Hematopoietic multipotent progenitor cell (in vitro differentiated cells): ENCODE data around the gene ARHGAP24. TPM values are rescaled to one million over a fixed set of nuclear protein-coding genes. Genes with fewer than 3 reads are reported as not detected.
"Not testable (repeated sequence)": the region's sequence is repeated elsewhere in the genome, so short reads cannot be mapped to it uniquely, and the experiment has no call there.

Experiments
- DNase-seq, 3 donors: peaks; one replicate each; pipeline ENCODE4 v3.0.0-alpha.2; 2011 to 2015; ENCODE audit warnings: low read depth in 2 of 3, low spot score in 2 of 3
- total RNA-seq: library from RNA; depleted of rRNA; stranded (reverse); fragments of >200 nt; gene quantifications from one replicate; pipeline ENCODE4 v1.2.3, GENCODE V29; 2012

The ARHGAP24 gene
- total RNA-seq, 1 donor: 0.27 TPM

DNA sequence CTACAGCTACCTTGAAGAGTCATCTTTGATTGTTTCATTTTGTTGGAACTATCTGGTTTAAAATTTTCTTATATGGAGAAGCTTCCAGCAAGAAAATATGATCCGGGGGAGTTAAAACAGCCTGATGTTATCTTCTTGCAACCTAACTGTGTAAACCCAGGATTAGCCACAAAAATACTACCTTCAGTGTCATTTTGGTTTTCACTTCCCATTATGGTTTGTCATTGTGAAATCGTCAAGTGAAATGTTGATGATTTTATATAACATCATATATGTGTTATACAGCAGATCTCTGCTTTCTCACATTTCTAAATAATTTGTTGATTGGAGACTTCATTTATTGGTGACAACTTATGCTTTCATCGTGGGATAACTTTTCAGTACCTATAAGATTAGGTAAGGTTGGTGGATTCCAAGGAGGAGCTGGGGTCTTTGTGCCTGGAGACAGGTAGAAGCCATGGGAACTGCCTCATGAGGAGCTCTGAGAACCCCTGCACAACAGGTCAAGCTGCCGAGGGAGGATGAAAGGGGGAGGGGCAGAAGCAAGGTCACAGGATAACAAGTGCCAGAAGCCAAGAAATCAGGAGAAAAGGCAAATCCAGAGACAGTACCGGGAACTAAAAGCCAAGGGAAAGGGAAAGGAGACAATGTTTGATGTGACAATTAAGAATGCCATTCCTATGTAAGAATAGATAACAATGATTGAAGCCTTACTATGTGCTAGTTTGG is 7.2 kb downstream of the ARHGAP24 start:
- no peak for DNase-seq

DNA sequence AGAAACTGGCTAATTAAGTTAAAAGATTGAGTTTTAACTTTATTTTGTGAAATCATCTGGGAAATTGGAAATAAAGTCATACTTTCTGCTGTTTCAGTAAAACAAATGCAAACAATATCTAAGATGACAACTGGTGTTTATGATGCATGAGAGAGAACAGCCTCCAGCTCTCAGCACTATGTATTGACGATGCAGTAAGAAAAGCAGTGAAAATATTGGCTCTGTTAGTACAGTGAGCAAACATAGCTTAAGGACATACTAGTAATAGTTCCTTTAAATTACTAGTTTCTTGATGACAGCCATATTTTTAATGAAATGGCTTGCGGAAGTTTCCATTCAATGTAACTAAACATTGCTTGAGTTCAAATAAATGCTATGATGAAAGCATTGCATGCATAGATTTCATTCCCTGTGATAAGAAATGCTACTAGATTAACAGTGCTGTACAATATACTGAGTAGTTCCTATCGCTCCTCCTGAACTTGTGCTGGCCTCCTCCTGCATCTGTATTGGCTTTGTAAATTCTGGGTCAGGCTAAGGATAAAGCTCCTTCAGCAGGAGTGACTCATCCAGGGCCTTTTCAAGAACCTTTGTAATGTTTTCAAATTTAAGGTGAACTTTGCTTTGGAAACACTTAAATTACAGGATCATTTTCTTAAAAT is 11.6 kb downstream of the ARHGAP24 start:
- DNase-seq: no peak

DNA sequence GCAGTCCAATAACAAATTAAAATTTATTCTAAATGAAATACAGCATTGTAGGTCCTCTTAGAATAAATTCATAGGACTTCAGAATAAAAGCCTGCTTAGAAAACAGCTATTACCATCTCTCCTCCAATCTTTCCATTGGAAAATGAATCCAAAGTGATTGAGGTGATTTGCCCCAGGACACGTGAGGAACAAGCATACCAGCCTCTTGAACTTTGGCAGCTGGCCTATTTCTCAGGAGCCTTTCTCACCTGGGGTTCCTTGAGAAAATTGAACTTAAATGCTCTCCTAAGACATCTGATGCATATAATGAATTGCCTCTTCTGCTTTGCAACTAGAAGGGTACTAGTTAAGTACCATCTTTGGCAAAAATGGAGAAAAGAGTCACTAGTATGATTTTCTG is 13.5 kb downstream of the ARHGAP24 start:
- DNase-seq: no peak

DNA sequence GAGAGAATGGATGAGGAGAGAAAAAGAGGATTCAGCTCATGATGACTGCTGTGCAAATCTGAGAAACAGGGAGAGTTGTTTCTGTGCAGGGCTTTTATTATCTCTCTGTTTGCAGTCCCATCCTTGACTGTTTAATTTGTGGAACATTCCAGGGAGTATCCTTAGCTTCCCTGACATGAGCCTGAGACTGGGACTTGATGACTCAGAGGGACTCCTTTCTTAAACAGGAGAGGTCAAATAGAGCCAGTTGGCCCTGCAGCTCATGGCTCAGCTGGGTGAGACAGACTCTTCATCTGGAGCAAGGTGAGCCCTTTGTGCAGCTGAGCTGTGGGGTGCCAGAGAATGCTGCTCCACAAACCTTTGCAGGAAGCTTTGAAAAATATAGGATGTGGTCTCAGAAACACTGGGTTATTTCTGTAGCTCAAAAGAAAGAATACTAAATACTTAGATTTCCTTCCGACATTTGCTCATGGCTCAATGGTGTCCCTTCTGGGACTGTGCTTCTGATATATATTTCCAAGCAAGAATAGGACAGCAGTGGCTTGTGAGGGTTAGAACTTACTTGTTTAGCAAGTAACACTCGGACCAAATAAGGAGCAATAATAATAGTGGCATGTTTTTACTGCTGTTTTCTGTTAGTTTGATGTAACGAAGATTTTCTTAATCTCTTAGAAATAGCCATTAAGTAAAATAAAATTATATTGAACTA is 14.5 kb downstream of the ARHGAP24 start:
- no peak for DNase-seq

DNA sequence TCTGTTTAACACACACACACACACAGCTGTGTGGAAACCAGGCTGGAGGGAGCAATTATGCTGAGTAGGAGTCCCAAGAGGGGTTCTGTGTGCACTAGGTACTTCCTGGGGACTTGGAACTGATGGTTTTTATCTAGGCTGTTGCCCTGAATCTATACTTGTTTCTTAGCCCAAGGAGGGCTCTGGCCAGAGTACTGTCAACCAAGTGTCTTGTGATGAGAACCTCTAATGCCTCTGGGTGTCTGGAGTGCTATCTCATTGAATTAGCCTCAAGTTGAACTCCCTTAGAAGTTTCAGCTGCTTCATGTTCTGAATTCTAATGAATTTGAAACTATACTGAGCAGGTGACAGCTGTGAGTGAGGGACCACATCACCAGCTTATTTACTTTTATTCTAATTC is 16.6 kb downstream of the ARHGAP24 start:
- DNase-seq: no peak

DNA sequence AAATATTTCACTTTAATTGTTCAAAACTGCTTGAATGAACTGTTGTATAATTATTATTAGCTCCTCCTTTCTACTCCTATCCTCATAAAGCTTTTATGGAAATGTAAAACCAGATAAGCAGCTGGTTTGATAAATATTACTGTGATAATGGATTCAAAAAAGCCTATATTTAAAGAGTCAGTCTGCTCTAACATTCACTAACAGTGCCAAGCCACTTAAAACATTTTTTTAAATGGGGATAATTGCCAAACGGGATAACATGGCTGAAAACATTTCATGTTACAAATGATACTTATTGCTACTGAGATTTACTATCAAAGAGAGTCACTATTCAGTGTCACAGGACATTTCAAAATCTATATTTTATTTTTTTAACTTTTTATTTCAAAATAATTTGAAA is 17.4 kb downstream of the ARHGAP24 start:
- no peak for DNase-seq

DNA sequence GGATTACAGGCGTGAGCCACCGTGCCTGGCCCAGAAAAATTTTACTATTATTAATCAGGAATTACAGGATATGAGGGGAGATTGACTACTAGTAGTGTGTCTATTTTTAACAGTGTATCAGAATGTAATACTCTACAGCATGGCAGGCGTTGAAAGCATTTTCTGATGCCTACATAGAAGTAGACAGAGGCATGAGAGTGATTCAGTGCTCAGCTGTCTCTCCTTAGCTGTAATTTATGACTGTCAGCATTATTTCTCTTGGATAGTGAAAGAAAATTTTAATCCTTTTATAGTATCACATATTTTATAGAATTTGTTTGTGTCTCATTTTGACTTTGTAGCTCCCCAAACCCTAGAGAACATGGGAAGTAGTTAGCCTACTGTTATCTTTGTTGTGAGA is 20.7 kb downstream of the ARHGAP24 start:
- no peak for DNase-seq

DNA sequence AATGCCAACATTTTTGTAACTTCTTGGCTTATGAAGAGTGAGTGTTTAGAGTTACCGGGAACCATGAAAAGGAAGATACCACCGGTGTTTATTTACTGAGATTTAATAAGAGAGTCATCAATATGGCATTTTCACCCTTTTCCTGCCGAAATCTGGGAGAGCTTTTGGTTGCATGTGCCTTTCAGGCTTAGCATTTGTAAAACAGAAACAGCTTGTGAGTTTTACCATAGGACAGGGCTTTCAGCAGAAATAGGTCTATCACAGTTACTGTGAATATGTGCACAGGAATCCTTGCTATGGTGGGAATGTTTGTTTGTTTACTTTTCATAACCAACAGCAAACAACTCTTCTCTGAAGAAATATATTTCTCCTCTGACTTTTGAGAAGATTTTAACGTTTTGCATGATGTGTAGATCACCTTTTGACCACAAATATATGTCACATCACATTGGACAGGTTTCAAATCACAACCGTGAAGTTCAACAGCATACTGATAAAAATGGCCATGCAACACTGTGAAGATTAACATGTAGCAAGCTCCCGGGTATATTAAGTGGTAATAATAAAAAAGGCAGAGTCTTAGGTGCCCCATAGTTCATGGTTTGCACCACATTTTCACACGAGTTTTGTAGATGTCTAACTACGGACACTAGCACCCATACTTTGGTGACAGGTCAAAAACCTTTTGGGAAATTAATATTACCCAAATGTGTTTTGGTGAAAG is 21.3 kb downstream of the ARHGAP24 start:
- no peak for DNase-seq

DNA sequence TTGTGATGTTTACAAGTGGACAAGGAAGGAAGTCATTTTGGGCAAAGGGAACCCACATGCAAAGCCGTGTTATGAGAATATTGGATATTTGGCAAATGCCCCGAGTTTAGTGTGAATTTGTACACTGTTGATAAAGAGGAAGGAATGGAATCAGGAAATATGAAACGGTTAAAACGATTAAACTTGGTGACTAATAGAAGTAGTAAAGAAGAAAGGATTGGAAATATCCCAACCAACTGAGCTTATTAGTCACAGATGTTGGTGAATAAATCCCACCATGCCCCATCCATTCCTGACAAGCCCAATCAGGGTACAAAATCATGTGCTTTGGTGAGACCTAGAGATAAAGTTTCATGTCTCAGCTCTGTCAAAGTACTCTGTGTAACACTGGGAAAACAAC is 22.0 kb downstream of the ARHGAP24 start:
- DNase-seq: no peak

DNA sequence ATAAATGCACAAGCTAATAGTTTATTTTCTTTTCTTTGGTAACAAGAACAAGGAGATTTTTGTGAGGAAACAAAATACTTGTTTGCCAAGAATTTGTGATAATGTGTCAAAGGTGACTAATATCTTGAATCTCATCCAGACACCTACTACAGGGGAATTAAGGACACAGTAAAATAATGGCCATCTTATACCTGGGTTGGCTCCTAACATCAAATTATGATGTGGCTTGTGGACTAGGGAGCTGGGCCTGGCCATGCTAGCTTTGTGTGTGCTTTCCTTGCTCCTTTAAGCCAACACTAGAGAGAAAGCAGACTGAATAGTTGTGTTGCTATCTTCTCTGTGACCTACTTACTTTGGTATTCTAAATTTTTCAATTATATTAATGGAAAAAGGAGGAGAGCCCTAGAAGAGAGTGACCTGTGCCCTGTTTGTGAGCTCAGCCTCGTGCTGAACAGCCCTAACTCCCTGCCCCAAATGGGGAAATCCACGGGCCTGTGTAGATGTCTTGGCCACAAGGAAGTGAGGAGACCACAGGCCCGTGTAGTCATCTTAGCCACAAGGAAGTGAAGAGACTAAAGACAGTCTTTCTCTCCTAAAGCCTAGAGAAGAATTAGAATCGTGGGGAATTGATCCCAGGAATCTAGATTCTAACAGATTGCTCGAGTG is 23.3 kb downstream of the ARHGAP24 start:
- DNase-seq: peak in 2 of 3 donors; percentile 14 to 44

DNA sequence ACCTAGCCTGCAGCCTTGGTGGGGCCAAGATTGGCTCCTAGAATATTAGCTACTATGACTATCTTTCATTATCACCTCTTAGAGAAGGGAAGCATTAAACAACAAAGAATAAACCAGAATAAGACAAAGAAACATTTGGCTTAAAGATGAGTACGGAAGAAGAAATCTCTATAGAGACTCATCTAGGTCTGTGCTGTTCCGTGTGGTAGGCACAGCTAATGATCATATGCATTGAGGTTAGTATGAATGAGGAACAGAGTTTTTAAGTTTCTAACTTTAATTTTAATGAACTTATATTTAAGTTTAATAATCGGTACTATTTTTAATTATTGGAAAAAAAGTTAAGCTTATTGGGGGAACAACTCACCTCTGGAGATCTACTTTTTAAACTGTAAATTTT is 24.6 kb downstream of the ARHGAP24 start:
- no peak for DNase-seq

DNA sequence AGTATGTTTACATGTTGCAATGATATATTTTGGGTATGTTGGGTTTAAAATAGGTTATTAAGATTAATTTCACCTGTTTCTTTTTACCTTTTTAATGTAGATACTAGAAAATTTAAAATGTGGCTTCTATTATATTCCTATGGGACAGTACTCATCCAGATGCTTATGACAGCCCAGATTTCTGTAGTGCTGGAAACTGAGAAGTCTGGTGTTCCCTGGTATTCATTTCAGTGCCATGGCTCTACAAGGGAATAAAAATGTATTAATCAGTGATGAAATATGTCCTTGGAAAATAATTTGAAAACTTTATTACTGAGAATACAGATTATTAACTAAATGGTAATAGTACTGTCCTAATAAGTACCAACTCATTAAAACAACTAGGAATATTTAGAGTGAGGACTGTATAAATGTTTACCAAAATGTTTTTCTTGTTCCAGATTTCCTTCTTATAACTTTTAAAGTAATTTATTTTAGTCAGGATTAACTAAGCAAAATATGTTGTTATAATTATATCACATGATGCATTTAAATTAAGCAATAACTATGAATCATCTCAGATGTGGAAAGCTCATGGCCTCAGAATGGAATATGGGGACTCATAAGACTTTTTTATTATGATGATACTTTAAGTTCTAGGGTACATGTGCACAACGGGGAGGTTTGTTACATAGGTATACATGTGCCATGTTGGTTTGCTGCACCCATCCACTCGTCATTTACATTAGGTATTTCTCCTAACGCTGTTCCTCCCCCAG is 25.3 kb downstream of the ARHGAP24 start:
- no peak for DNase-seq

DNA sequence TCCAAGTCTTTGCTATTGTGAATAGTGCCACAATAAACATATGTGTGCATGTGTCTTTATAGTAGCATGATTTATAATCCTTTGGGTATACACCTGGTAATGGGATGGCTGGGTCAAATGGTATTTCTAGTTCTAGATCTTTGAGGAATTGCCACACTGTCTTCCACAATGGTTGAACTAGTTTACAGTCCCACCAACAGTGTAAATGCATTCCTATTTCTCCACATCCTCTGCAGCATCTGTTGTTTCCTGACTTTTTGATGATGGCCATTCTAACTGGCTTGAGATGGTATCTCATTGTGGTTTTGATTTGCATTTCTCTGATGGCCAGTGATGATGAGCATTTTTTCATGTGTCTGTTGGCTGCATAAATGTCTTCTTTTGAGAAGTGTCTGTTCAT is 26.2 kb downstream of the ARHGAP24 start:
- not testable (repeated sequence) for DNase-seq

DNA sequence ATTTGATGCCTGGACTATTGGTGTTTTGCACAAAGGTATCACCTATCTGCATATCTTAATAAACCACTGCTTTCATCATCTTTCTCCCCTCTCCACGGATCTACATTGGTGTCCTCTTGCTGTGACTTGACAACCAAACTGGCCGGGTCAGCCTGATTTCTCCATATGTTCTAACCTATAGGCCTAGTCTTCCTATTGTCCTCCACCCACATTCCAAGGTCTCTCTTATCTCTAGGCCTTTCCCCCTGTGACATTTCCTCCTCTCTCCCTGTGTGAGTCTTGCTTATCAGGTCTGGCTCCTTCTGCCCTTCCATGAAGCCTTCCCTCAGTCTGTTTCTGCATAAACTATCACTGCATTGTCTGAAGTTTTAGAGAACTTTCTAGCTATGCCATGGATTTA is 33.7 kb downstream of the ARHGAP24 start:
- DNase-seq: no peak

DNA sequence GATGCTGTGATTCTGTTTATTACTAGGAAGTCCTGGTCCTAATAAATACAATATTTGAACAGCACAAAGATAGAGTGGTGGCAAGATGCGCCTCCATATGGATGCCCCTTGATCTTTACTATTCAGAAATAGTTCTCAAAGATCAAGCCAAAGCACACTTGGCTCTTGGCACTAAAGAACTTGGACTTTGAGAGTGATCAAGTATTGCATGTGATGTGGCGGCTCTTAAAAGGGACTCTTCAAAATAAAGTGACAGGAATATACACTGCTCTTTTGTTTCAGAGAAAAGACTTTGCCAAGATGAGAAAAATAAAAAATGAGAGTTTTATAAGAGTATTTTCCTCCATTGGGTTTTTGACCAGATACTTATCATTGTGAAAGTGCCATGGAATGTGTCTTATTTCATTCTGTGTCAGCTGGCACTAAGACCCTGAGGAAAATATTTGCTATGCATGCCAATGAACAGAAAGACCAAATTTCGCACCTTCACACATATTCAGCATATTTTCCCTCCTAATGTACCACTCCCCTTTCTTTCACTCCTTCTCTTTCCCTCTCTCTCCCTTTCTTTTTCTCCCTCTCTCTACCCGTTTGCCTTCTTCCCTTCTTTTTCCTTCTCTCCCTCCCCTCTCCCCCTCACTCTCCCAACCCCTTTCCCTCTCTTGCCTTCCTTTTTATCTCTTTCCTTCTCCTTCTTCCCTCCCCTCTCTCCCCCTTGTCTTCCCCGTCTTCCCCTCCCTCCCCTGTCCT is 35.1 kb downstream of the ARHGAP24 start:
- DNase-seq: no peak

DNA sequence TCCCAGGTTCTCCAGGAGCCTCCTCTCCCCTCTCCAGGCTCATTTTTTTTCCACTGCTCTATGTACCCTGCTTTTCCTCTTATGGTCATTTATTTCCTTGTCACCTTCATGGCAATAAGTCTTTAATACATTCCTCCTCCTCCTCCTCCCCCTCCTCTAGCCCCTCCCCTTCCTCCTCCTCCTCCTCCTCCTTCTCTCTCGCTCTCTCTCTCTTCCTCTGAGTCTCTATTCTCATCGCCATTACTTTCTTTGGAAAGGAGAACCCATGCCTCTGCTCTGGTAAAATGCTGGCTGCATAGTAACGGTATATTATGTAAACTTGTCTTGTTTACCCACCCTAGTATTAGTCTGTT is 35.7 kb downstream of the ARHGAP24 start:
- DNase-seq: no peak

DNA sequence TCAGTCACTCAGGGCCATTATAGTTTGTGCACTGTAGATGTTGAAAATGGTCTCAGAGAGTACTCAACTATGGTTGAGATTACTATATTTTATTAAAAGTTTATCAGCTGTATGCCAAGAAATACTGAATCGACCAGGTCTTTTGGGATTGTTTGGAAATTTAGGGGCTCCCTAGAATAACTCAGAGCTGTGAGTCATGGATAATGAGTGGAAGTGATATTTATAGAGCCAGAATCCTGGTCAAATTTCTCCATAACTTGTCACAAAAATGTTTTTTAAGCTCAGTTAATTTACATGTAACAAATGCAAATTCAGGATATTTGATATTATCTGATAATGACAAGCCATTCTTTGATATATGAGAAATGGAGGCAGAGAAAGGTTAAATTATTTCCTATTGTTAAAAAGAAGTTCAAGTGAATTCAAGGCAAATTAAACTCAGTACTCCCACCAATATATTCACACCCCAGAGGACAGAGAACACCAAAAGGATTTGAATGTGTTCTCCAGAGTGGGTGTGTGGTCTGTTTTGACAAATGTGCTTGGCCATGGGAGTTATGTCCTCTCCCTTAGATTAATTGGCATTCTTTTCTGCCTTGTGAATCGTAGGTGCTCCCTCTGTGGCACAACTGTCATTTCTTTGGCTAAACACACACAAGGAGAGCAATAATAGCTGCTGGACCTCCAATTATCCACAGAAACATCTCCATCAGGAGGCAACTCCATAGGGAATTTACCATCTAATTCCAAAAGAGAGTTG is 37.7 kb downstream of the ARHGAP24 start:
- no peak for DNase-seq

DNA sequence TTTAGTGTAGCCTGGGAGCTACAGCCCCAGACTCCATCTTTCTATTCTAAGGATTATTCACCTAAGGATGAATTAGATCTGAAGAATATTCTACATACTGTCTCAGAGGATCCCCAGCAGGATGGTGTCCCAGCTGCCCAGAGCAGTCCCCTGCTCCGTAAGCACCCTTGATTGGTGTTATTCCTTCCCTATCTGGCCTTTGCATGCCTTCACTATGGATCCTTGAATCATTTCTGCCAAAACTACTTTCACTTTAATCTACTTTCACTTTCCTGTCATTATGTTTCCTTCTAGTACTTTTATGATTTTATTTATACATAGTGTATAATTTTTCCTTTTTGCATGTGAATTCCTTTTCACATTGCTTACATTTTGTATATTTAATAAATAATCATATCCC is 39.2 kb downstream of the ARHGAP24 start:
- no peak for DNase-seq

DNA sequence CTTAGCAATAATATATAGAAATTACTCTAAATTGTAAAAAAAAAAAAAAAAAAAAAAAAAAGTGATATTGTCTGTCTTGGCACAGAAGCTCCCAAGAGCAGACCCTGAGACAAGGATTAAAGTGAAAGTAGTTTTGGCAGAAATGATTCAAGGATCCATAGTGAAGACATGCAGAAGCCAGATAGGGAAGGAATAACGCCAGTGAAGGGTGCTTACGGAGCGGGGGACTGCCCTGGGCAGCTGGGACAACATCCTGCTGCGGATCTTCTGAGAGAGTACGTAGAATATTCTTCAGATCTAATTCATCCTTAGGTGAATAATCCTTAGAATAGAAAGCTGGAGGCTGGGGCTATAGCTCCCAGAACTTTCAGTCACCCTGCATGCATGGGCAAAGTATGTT is 39.8 kb downstream of the ARHGAP24 start:
- no peak for DNase-seq
